GM10266 (cell line): ENCODE data around the gene TEDDM1.

ENCODE experiments used
- DNase-seq: peaks from one replicate; pipeline ENCODE4 v3.0.0; 2012; ENCODE audit errors: extremely low spot score
- CTCF ChIP-seq: IDR thresholded peaks from 2 replicates; pipeline ENCODE4 v1.5.1; 2012; ENCODE audit warnings: mild to moderate bottlenecking, low read depth; ENCODE audit not compliant: control insufficient read depth, insufficient read depth; ENCODE audit errors: missing control alignments

The TEDDM1 gene

GRCh38 chr1:182366596-182366995 is 33.9 kb downstream of the TEDDM1 start:
- TF ChIP-seq CTCF = no peak
- DNase-seq = no peak

- TF ChIP-seq CTCF = no peak
- no peak for DNase-seq
These were observed 40.8 kb downstream of the TEDDM1 start for GRCh38 chr1:182359645-182360044.

- TF ChIP-seq CTCF = no peak
- no peak for DNase-seq
These were observed 42.6 kb downstream of the TEDDM1 start for GRCh38 chr1:182357913-182358312.

- TF ChIP-seq CTCF = no peak
- no peak for DNase-seq
These were observed 43.3 kb downstream of the TEDDM1 start for GRCh38 chr1:182357171-182357570.

- no peak for DNase-seq
These were observed 44.8 kb downstream of the TEDDM1 start for GRCh38 chr1:182355723-182356098.

GRCh38 chr1:182351790-182352364 is 48.6 kb downstream of the TEDDM1 start:
- no peak for DNase-seq
- no peak for TF ChIP-seq CTCF

More at GRCh38 chr1:182355723-182356098, 44.8 kb downstream of the TEDDM1 start:
- no peak for TF ChIP-seq CTCF

- no peak for DNase-seq
- no peak for TF ChIP-seq CTCF
These were observed 49.6 kb downstream of the TEDDM1 start for GRCh38 chr1:182350839-182351238.
